Activated CD4-positive, alpha-beta memory T cell treated with anti-CD3 and anti-CD28 coated beads for 36 hours (primary cell): ENCODE data around the gene ZNF408. TPM values are rescaled to one million over a fixed set of nuclear protein-coding genes. Genes with fewer than 3 reads are reported as not detected.

Experiments used
- CTCF ChIA-PET: fragments of 350-600 bp; sonication (Branson Sonifier 250); formaldehyde crosslinking; loops from one replicate; lab custom pipeline; 2021; ENCODE audit warnings: antibody characterized with exemption, inconsistent platforms; lab: Charles Lee
- POLR2A ChIA-PET: fragments of 350-600 bp; sonication (Branson Sonifier 250); formaldehyde crosslinking; loops from one replicate; lab custom pipeline; 2021; ENCODE audit warnings: antibody characterized with exemption; lab: Charles Lee
- DNase-seq: peaks from one replicate; pipeline ENCODE4 v3.0.0-alpha.2; 2020
- H3K27ac Mint-ChIP-seq: one replicate; pipeline ENCODE4 v1.8.0; 2021; ENCODE audit warnings: mixed read lengths
- H3K27me3 Mint-ChIP-seq: one replicate; pipeline ENCODE4 v1.8.0; 2021; ENCODE audit warnings: mixed read lengths
- H3K36me3 Mint-ChIP-seq: one replicate; pipeline ENCODE4 v1.8.0; 2021; ENCODE audit warnings: mixed read lengths
- H3K4me1 Mint-ChIP-seq: one replicate; pipeline ENCODE4 v1.8.0; 2021; ENCODE audit warnings: low read depth, mixed read lengths
- H3K4me3 Mint-ChIP-seq: one replicate; pipeline ENCODE4 v1.8.0; 2021; ENCODE audit warnings: mild to moderate bottlenecking, mixed read lengths
- H3K9me3 Mint-ChIP-seq: one replicate; pipeline ENCODE4 v1.8.0; 2021; ENCODE audit warnings: mixed read lengths
- intact Hi-C: fragments of 100-400 bp; cut with micrococcal nuclease; formaldehyde crosslinking; loops from one replicate; pipeline ENCODE4 v1.15.1; 2023
- total RNA-seq, 2 experiments: library from RNA; stranded (reverse); gene quantifications; one replicate each; pipeline ENCODE4 v1.2.3, GENCODE V29; 2021

ZNF408 gene
- total RNA-seq, 2 experiments from 2014 or later, result 9.4 to 10.7 TPM

DNA sequence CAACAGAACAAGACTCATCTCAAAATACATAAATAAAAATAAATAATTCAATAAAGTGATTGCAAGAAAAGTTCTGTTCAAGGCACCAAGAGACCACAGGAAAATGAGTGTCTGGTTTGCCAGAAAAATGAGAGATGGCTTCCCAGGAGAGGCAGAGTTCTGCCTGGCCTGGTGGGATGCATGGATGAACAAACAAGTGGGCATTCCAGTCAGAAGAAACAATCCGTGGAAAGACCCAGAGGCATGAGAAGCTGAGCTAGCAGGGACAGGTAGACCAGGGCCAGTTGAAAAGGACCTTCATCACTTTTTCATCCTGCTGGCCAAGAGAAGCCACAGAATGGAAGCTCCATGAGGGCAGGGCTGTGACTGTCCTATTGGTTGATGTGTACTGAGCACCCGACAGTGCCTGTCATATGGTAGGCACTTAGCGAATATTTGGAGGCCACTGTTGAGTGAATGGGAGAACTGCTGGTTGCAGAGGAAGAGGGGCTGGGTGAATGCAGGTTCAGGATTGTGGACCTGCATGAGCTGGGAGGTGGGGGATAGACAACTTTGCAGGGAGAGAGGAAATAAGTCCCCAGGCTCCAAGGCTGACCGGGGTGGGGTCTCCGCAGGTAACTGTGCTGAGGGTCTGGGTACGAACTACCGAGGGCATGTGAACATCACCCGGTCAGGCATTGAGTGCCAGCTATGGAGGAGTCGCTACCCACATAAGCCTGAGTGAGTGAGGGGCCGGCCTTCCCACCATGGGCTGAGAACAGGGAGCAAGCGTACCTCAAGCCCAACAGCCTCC is 21.9 kb downstream of the ZNF408 start:
- no peak for DNase-seq

DNA sequence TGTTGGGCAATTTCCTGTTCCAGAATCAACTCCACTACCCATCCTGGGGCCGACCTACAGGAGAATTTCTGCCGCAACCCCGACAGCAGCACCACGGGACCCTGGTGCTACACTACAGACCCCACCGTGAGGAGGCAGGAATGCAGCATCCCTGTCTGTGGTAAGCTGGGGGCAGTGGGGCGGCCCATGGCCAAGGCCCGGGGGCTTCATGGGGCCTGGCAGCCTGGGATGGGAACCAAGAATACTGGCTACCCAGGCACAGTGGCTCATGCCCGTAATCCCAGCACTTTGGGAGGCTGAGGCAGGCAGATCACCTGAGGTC is 22.5 kb downstream of the ZNF408 start:
- H3K27me3 Mint-ChIP-seq, result no peaks in the 10 kb centered on the region
- no peak overlapping the region for H3K4me3 Mint-ChIP-seq
- ChIA-PET CTCF (no interaction called here), POLR2A (no interaction called here)
- H3K4me1 Mint-ChIP-seq, result peaks cover 3% of the 10 kb centered on the region
- intact Hi-C loops, result no loop called here
- no peak for DNase-seq
- no peaks in the 10 kb centered on the region for H3K9me3 Mint-ChIP-seq
- no peaks in the 10 kb centered on the region for H3K36me3 Mint-ChIP-seq
- H3K27ac Mint-ChIP-seq, result no peak overlapping the region

More for the DNA sequence above, 21.9 kb downstream of the ZNF408 start:
- no peak overlapping the region for H3K4me3 Mint-ChIP-seq
- no peaks in the 10 kb centered on the region for H3K27me3 Mint-ChIP-seq
- H3K36me3 Mint-ChIP-seq, result no peaks in the 10 kb centered on the region
- ChIA-PET CTCF (no interaction called here), POLR2A (no interaction called here)
- peaks cover 6% of the 10 kb centered on the region for H3K4me1 Mint-ChIP-seq
- no peak overlapping the region for H3K27ac Mint-ChIP-seq
- intact Hi-C loops, result no loop called here
- no peaks in the 10 kb centered on the region for H3K9me3 Mint-ChIP-seq

DNA sequence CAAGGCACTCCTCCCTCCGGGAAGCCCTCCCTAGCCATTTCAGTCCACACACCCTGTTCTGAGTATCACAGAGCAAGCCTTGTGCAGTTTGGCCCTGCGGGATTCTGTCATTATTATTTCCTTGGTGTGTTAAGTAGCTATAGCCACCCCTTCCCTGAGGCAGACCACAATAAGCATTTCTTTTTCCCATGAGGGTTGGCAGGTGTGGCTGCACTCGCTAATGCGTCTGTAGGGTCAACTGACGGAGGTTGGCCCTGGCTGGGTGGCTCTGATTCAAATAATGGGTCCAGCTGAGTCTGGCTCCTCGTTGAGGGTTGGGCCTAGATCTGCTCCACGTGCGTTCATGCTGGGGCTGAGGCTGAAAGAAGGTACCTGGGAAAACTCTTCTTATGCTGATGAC is 23.3 kb downstream of the ZNF408 start:
- Mint-ChIP-seq H3K27me3 (no peaks in the 10 kb centered on the region), H3K36me3 (no peaks in the 10 kb centered on the region), H3K27ac (no peak overlapping the region), H3K4me3 (no peak overlapping the region), H3K9me3 (no peaks in the 10 kb centered on the region), H3K4me1 (no peaks in the 10 kb centered on the region)
- DNase-seq, result no peak
- intact Hi-C loops, result no loop called here
- ChIA-PET POLR2A (no interaction called here), CTCF (interaction anchor here (0.6 kb wide), 1 partner anchor 533 kb away, joined by 3 read pairs; no protein-coding TSS in a partner anchor)

DNA sequence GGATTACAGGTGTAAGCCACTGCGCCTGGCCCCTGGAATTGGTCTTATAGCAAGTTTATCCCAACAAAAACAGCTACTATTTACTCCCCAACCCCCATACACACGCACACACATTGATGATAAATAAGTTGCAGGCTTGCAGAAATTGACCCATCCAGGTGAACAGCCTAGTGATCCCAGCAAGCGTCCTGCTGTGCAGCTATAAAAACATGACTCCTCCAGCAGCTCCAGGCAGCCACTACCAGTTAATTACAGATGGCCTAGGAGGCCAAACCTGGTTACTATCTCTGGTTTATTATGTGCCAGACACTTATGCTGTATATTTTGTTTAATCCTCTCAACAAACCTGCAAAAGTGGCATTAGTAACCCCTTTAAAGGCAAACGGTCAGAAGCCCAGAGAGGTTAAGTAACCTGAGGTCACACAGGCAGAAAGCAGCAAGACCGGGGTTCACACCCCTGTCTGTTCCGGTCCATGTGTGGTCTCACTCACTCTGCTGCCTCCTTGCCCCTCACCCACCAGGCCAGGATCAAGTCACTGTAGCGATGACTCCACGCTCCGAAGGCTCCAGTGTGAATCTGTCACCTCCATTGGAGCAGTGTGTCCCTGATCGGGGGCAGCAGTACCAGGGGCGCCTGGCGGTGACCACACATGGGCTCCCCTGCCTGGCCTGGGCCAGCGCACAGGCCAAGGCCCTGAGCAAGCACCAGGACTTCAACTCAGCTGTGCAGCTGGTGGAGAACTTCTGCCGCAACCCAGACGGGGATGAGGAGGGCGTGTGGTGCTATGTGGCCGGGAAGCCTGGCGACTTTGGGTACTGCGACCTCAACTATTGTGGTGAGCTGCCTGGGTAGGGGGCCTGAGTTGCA is 24.7 kb downstream of the ZNF408 start:
- no peak overlapping the region for H3K27ac Mint-ChIP-seq
- no peak overlapping the region for H3K4me3 Mint-ChIP-seq
- CTCF ChIA-PET, result interaction anchor here (0.7 kb wide), 1 partner anchor 848 kb away, joined by 3 read pairs; no protein-coding TSS in a partner anchor
- H3K27me3 Mint-ChIP-seq, result no peaks in the 10 kb centered on the region
- no peaks in the 10 kb centered on the region for H3K4me1 Mint-ChIP-seq
- no peaks in the 10 kb centered on the region for H3K9me3 Mint-ChIP-seq
- POLR2A ChIA-PET, result no interaction called here
- no peak for DNase-seq
- no peaks in the 10 kb centered on the region for H3K36me3 Mint-ChIP-seq
- intact Hi-C loops, result no loop called here

DNA sequence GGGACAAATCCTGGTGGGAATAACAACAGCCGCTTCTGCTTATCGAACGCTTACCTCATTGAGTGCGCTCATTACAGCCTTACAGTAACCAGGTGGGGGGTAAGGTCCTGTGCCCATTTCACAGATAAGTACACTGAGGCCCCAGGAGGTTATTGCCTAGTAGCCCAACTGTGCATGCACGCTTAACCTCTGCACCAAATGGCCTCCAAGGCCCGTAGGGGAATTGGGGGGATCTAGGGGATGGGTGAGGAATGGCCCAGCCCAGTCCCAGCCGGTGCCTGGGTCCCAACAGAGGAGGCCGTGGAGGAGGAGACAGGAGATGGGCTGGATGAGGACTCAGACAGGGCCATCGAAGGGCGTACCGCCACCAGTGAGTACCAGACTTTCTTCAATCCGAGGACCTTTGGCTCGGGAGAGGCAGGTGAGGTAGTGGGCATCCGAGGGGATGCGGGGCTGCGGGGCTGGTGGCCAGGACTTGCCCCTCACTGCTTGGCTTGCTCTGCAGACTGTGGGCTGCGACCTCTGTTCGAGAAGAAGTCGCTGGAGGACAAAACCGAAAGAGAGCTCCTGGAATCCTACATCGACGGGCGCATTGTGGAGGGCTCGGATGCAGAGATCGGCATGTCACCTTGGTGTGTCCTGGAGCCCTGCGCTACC is 25.5 kb downstream of the ZNF408 start:
- no peaks in the 10 kb centered on the region for H3K4me1 Mint-ChIP-seq
- H3K4me3 Mint-ChIP-seq, result no peak overlapping the region
- no peaks in the 10 kb centered on the region for H3K27me3 Mint-ChIP-seq
- CTCF ChIA-PET, result no interaction called here
- intact Hi-C loops, result no loop called here
- H3K36me3 Mint-ChIP-seq, result no peaks in the 10 kb centered on the region
- no peaks in the 10 kb centered on the region for H3K9me3 Mint-ChIP-seq
- POLR2A ChIA-PET, result no interaction called here
- no peak overlapping the region for H3K27ac Mint-ChIP-seq
- no peak for DNase-seq

DNA sequence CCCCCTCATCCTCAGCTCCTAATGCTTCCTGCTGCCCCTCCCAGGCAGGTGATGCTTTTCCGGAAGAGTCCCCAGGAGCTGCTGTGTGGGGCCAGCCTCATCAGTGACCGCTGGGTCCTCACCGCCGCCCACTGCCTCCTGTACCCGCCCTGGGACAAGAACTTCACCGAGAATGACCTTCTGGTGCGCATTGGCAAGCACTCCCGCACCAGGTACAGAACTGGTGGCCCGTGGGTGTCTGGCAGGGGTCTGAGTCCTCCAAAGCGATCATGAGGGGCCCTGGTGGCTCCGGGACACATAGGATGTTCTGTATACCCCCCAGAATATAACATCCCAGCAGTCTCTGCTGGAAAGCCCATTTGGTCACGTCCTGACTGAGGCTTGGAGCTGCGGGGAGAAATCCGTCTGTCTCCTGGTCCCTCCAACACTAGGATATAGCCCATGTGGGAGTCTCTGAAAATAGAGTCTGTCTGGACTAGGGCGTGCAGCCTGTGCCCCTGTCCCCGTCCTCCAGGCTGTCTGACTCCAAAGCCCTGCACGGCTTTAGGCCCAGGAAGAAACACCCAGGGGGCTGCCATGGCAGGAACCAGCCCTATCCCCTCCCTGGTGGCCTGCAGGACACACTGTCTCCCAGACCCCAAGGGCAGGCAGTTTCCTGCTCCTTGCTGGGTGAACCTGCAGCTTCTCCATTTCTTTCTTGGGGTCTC is 27.3 kb downstream of the ZNF408 start:
- Mint-ChIP-seq H3K9me3 (no peaks in the 10 kb centered on the region), H3K4me3 (no peak overlapping the region)
- CTCF ChIA-PET, result no interaction called here

DNA sequence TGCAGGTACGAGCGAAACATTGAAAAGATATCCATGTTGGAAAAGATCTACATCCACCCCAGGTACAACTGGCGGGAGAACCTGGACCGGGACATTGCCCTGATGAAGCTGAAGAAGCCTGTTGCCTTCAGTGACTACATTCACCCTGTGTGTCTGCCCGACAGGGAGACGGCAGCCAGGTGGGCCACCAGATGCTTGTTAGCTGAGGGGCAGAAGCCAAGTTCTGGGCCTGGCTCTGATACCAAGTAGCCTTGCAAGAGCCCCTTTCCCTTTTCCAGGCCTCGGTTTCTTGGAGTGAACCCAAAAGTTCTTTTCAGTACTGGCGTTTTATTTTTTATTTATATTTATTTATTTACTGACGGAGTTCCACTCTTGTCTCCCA is 27.8 kb downstream of the ZNF408 start:
- H3K27me3 Mint-ChIP-seq, result no peaks in the 10 kb centered on the region
- intact Hi-C loops, result no loop called here
- ChIA-PET CTCF (no interaction called here), POLR2A (no interaction called here)
- H3K9me3 Mint-ChIP-seq, result no peaks in the 10 kb centered on the region
- no peak for DNase-seq
- H3K4me3 Mint-ChIP-seq, result no peak overlapping the region
- no peaks in the 10 kb centered on the region for H3K4me1 Mint-ChIP-seq
- H3K36me3 Mint-ChIP-seq, result no peaks in the 10 kb centered on the region
- no peak overlapping the region for H3K27ac Mint-ChIP-seq

More for the DNA sequence above, 27.3 kb downstream of the ZNF408 start:
- intact Hi-C loops, result no loop called here
- no peak for DNase-seq
- H3K36me3 Mint-ChIP-seq, result no peaks in the 10 kb centered on the region
- POLR2A ChIA-PET, result no interaction called here
- no peaks in the 10 kb centered on the region for H3K4me1 Mint-ChIP-seq
- no peak overlapping the region for H3K27ac Mint-ChIP-seq
- H3K27me3 Mint-ChIP-seq, result no peaks in the 10 kb centered on the region

DNA sequence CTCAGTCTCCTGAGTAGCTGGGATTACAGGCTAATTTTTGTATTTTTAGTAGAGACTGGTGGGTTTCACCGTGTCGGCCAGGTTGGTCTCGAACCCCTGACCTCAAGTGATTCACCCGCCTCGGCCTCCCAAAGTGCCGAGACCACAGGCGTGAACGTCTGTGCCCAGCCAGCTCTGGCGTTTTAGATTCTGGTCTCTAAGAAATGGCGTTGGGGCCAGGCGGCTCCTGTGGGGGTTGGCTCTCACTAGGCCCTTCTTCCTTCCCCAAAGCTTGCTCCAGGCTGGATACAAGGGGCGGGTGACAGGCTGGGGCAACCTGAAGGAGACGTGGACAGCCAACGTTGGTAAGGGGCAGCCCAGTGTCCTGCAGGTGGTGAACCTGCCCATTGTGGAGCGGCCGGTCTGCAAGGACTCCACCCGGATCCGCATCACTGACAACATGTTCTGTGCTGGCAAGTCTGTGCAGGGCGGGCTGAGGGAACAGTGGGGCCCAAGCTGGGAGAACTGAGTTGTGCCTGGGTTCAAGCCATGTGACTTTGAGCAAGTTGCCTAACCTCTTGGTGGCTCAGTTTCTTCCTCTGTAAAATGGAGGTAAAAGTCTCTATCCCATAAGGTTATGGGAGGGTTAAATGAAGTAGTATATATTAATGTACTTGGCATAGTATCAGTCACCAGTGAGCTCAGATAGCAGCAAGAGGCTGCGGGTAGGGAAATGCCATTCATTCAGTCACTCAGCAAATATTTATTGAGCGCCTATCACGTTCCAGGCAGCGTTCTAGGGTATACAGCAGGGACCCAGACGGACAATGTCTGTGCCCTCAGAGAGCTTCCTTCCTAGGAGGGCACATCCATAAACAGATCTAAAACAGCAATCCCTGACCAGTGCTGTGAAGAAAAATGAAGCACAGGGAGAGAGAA is 28.5 kb downstream of the ZNF408 start:
- ChIA-PET POLR2A (no interaction called here), CTCF (no interaction called here)
- Mint-ChIP-seq H3K4me3 (no peak overlapping the region), H3K27ac (no peak overlapping the region), H3K4me1 (no peaks in the 10 kb centered on the region), H3K36me3 (no peaks in the 10 kb centered on the region), H3K27me3 (no peaks in the 10 kb centered on the region), H3K9me3 (no peaks in the 10 kb centered on the region)
- intact Hi-C loops, result no loop called here
- no peak for DNase-seq

DNA sequence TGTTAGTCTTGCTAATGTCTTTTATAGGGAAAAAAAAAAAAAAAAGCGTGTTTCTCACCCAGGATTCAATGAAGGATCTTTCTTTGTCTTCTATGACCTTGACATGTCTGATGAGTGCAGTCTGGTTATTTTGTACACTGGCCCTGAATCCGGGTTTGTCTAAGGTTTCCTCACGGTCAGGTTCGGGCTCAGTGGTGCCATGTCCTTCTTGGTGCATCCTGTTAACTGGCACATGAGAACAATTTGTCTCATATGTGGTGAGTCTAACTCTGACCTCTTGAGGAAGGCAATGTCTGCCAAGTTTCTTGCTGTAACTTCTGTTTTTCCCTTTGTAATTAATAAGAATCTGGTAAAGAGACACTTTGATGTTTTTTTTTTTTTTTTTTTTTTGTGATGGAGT is 30.7 kb downstream of the ZNF408 start:
- Mint-ChIP-seq H3K27ac (no peak overlapping the region), H3K36me3 (no peaks in the 10 kb centered on the region), H3K4me3 (no peak overlapping the region), H3K4me1 (no peaks in the 10 kb centered on the region), H3K27me3 (no peaks in the 10 kb centered on the region), H3K9me3 (no peaks in the 10 kb centered on the region)
- POLR2A ChIA-PET, result no interaction called here
- intact Hi-C loops, result no loop called here
- CTCF ChIA-PET, result no interaction called here
- no peak for DNase-seq

DNA sequence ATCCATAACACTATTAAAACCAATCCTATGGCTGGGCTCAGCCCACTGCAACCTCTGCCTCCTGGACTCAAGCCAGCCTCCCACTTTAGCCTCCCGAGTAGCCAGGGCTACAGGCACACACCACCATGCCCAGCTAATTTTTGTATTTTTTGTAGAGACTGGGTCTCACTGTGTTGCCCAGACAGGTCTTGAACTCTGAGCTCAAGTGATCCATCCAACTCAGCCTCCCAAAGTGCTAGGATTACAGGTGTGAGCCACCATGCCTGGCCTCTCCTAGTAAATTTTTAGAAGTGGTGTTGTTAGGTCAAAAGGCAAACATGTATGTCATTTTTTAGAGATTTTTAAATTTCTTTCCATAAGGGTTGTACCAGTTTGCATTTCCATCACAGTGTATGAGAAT is 32.4 kb downstream of the ZNF408 start:
- intact Hi-C loops, result no loop called here
- Mint-ChIP-seq H3K9me3 (no peaks in the 10 kb centered on the region), H3K4me1 (no peaks in the 10 kb centered on the region), H3K27me3 (no peaks in the 10 kb centered on the region), H3K36me3 (no peaks in the 10 kb centered on the region), H3K27ac (no peak overlapping the region), H3K4me3 (no peak overlapping the region)
- CTCF ChIA-PET, result no interaction called here
- POLR2A ChIA-PET, result no interaction called here
- no peak for DNase-seq

DNA sequence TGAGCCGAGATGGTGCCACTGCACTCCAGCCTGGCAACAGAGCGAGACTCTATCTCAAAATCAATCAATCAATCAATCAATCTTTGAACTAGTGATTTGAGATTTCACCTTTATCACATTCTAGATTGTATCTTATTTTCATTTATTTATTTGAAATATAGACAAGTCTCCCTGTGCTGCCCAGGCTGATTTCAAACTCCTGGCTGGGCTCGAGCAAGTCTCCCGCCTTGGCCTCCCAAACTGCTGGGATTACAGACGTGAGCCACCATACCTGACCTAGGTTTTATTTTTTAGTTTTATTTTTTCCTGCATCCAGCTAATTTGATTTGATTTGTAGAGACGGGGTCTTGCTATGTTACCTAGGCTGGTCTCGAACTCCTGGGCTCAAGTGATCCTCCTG is 35.3 kb downstream of the ZNF408 start:
- Mint-ChIP-seq H3K4me3 (no peak overlapping the region), H3K4me1 (no peaks in the 10 kb centered on the region), H3K27me3 (no peaks in the 10 kb centered on the region), H3K27ac (no peak overlapping the region), H3K9me3 (no peaks in the 10 kb centered on the region), H3K36me3 (peaks cover 4% of the 10 kb centered on the region)
- CTCF ChIA-PET, result interaction anchor here (0.5 kb wide), 1 partner anchor 299 kb away, joined by 4 read pairs; no protein-coding TSS in a partner anchor
- no peak for DNase-seq
- intact Hi-C loops, result no loop called here
- POLR2A ChIA-PET, result no interaction called here
